SU-DHL-6 (cell line): ENCODE results near the gene DERL3.

Experiments
- H2AFZ ChIP-seq: fragments of 200-600 bp; sonication (generic); 2 replicates; pipeline ENCODE4 v1.6.1; 2014; ENCODE audit warnings: low read depth, mild to moderate bottlenecking, moderate library complexity, mixed read lengths, antibody characterized with exemption, low read length; ENCODE audit not compliant: severe bottlenecking
- H3F3A ChIP-seq: fragments of 200-600 bp; shearing (Covaris generic); 2 replicates; pipeline ENCODE4 v1.6.0; 2016; ENCODE audit warnings: antibody characterized with exemption, mild to moderate bottlenecking; ENCODE audit not compliant: insufficient read depth
- H3K27ac ChIP-seq: fragments of 200-600 bp; sonication (generic); 2 replicates; pipeline ENCODE4 v1.5.1; 2016; ENCODE audit warnings: low read depth, mild to moderate bottlenecking, low read length, moderate library complexity, mixed read lengths
- H3K27me3 ChIP-seq: fragments of 200-600 bp; sonication (generic), shearing (Covaris generic); 2 replicates; pipeline ENCODE4 v1.6.0; 2014; ENCODE audit warnings: mild to moderate bottlenecking, low read length
- H3K36me3 ChIP-seq: fragments of 200-600 bp; sonication (generic); 2 replicates; pipeline ENCODE4 v1.6.1; 2014; ENCODE audit warnings: mild to moderate bottlenecking, low read length, mixed read lengths
- H3K4me2 ChIP-seq: fragments of 300-600, 200-600 bp; shearing (Covaris generic), sonication (generic); 2 replicates; pipeline ENCODE4 v1.6.0; 2014; ENCODE audit warnings: low read length, low read depth, mild to moderate bottlenecking; ENCODE audit not compliant: poor library complexity, severe bottlenecking
- H3K4me3 ChIP-seq: fragments of 200-600 bp; sonication (generic); 2 replicates; pipeline ENCODE4 v1.5.1; 2014; ENCODE audit warnings: antibody characterized with exemption, low read length, mild to moderate bottlenecking, mixed read lengths; ENCODE audit not compliant: insufficient read depth, poor library complexity, severe bottlenecking
- H3K79me2 ChIP-seq: fragments of 200-600 bp; sonication (generic); 2 replicates; pipeline ENCODE4 v1.6.1; 2014; ENCODE audit warnings: mild to moderate bottlenecking, low read length, moderate library complexity; ENCODE audit not compliant: insufficient read depth
- H3K9ac ChIP-seq: fragments of 200-600 bp; sonication (generic); 2 replicates; pipeline ENCODE4 v1.7.0; 2014; ENCODE audit warnings: mild to moderate bottlenecking, low read length
- H3K9me2 ChIP-seq: fragments of 200-600 bp; sonication (generic); replicated peaks from 2 replicates; pipeline ENCODE4 v1.6.1; 2014; ENCODE audit warnings: low read length; ENCODE audit not compliant: insufficient read depth
- H3K9me3 ChIP-seq: fragments of 200-600 bp; sonication (generic); 2 replicates; pipeline ENCODE4 v1.6.1; 2014; ENCODE audit warnings: low read length, mixed read lengths; ENCODE audit not compliant: insufficient read depth
- H4K20me1 ChIP-seq: fragments of 200-600 bp; sonication (generic); 2 replicates; pipeline ENCODE4 v1.6.1; 2014; ENCODE audit warnings: low read depth, mild to moderate bottlenecking, antibody characterized with exemption, low read length, moderate library complexity, mixed read lengths
- CTCF ChIP-seq: fragments of 200-600 bp; sonication (generic); IDR thresholded peaks from one replicate; pipeline ENCODE4 v1.5.1; 2017; ENCODE audit warnings: antibody characterized with exemption, mild to moderate bottlenecking, low read length, moderate library complexity; ENCODE audit not compliant: insufficient read depth, poor library complexity, severe bottlenecking
- EZH2phosphoT487 ChIP-seq: fragments of 200-600 bp; sonication (generic), shearing (Covaris generic); conservative IDR thresholded peaks from 2 replicates; pipeline ENCODE4 v1.6.1; 2018; ENCODE audit warnings: mild to moderate bottlenecking, antibody characterized with exemption, low read length, moderate library complexity, mixed read lengths

Gene DERL3

GRCh38 chr22:23856721-23857605 lies 18.2 kb upstream of the DERL3 start:
- Histone ChIP-seq H3K4me2 (peak overlapping the region; percentile 74), H3K27ac (peak overlapping the region; percentile 89), H3K36me3 (no peaks in the 10 kb centered on the region), H3K9me2 (no peaks in the 10 kb centered on the region), H3K27me3 (no peaks in the 10 kb centered on the region), H3K4me3 (peak overlapping the region; percentile 93), H3K79me2 (no peaks in the 10 kb centered on the region), H3K9ac (peak overlapping the region; percentile 89), H3F3A (peaks cover 12% of the 10 kb centered on the region), H2AFZ (peak overlapping the region; percentile 89), H3K9me3 (no peaks in the 10 kb centered on the region), H4K20me1 (no peaks in the 10 kb centered on the region)
- TF ChIP-seq EZH2phosphoT487, result no peak
- no peak for TF ChIP-seq CTCF

GRCh38 chr22:23850136-23850611 lies 11.4 kb upstream of the DERL3 start:
- TF ChIP-seq EZH2phosphoT487, result no peak
- no peak overlapping the region for H3K9ac ChIP-seq
- no peak overlapping the region for H2AFZ ChIP-seq
- H3K27me3 ChIP-seq, result no peaks in the 10 kb centered on the region
- no peaks in the 10 kb centered on the region for H3K79me2 ChIP-seq
- H3K4me3 ChIP-seq, result no peak overlapping the region
- H3K9me2 ChIP-seq, result no peaks in the 10 kb centered on the region
- no peaks in the 10 kb centered on the region for H3K36me3 ChIP-seq
- no peaks in the 10 kb centered on the region for H3F3A ChIP-seq
- no peak overlapping the region for H3K27ac ChIP-seq
- H4K20me1 ChIP-seq, result no peaks in the 10 kb centered on the region
- no peaks in the 10 kb centered on the region for H3K9me3 ChIP-seq
- H3K4me2 ChIP-seq, result no peak overlapping the region

- TF ChIP-seq EZH2phosphoT487, result no peak
- peak; percentile 90 for TF ChIP-seq CTCF
- Histone ChIP-seq H3K36me3 (no peaks in the 10 kb centered on the region), H3K9ac (no peak overlapping the region), H3K9me3 (no peaks in the 10 kb centered on the region), H3K4me3 (no peak overlapping the region), H3K27me3 (no peaks in the 10 kb centered on the region), H3F3A (0 out of 2 replicates have a peak, but pooled peaks cover under 1% of the 10 kb centered on the region), H3K4me2 (peak overlapping the region; percentile 53), H3K79me2 (no peaks in the 10 kb centered on the region), H3K27ac (no peak overlapping the region), H2AFZ (no peak overlapping the region), H3K9me2 (no peaks in the 10 kb centered on the region), H4K20me1 (no peaks in the 10 kb centered on the region)
Measured at GRCh38 chr22:23849009-23850006, 10.5 kb upstream of the DERL3 start.
